HG03565 (cell line): Measurements from ENCODE around the gene CACNA2D1.

Source experiments
- ATAC-seq: cut with Tn5 transposase; IDR thresholded peaks from one replicate; pipeline ENCODE4 v1.9.1; 2021; ENCODE audit warnings: mild to moderate bottlenecking, moderate library complexity; ENCODE audit not compliant: unreplicated experiment

CACNA2D1 gene

DNA sequence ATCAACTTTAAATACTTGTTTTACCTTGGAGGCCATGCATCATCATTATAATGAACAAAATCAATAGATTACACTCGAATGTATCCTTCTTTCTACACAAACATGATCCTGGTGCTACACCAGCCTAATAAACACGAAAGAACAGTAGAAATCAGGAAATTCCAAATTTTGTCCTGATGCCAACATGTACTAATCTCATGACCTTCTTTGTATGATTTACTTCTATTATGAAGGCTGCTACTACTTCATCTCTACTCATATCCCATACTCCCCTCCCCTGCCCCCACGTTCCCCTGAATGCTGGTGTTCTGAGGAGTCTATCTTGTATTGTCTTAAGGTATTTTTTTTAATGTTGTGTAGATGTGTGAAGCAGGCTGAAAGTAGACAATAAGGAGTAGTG, 315.0 kb downstream of the CACNA2D1 start:
- no peak for ATAC-seq

GRCh38 chr7:82126576-82126975, 317.0 kb downstream of the CACNA2D1 start:
- ATAC-seq, result no peak

DNA sequence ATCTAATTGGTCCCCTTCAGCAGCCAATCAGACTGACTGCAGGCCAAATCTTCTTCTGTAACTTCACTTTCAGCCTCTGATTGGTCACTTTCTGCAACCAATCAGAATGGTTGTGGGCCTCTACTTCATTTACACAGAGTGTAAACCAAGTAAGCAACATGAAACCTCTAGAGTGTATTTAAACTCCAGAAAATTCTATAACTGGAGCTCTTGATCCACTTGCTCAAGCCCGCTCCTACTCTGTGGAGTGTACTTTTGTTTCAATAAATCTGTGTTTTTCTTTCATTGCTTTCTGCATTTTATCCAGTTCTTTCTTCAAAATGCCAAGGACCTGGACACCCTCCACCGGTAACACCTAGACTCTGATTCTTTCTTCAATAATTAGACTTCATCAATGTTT, 319.1 kb downstream of the CACNA2D1 start:
- ATAC-seq, result no peak

DNA sequence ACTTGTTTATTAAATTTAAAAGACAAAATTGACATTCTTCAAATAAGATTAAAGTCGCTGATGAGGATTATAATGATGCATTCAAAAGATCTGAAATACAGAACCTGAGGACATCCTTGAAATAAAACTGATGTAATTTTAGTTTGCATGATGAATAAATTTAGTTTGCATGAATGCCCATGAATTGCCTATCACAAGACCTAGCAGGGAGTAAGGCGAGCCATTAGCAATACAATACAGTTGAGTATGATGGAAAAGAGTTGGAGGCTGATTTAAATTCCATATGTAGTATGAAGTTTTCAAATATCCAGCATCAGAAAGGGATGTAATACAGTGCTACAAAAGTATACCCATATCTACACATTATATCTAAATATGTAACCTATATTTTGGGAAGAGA, 321.3 kb downstream of the CACNA2D1 start:
- no peak for ATAC-seq

DNA sequence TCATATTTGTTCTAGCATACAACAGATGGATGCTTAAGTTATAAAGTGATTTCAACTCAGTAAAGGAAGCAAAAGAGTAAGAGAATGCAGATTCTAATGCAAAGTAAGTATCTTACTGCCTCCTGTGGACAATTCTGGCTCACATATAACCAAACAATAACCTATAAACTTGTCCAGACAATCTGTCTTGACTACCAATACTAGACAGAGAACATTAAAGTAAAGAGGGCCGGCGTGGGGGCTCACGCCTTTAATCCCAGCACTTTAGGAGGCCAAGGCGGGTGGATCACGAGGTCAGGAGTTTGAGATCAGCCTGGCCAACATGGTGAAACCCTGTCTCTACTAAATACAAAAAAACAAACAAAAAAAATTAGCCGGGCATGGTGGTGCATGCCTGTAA, 329.3 kb downstream of the CACNA2D1 start:
- ATAC-seq, result no peak

GRCh38 chr7:82110146-82110840, 333.3 kb downstream of the CACNA2D1 start:
- ATAC-seq, result no peak

DNA sequence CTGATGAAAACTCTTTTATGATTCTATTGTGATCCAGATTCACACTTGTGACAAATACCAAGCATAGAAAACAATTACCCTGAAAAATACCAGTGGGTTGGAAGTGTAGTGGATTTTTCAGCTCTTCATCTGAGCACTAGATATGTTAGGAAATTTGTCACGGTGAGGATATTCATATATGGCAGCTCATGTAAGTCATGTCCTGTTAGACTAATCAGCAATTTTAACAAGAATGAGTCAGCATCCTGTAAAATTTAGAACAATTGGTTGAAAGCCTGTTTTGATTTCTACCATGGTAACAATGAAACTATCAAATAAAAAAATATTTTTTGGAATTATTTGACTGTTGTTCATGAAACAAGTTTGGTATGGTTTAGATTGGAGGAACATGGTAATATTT, 334.3 kb downstream of the CACNA2D1 start:
- ATAC-seq, result no peak

DNA sequence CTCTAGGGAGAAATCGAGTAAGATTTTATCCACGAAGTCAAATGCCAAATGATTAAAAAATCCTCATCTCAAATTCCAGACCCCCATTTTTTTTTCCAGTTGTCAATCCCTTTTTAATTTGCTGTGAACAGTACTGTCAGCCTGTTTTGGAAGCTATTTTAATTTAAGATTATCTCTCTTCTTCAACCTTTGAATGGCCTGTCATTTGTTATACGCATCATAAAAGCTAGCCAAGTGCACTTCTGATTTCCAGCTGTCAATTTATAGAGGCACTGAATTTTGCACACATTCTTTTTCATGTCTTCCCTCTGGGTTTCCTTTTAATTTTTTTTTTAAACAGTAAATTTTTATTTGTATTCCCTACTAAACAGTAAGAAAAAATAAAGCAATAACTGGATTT, 337.4 kb downstream of the CACNA2D1 start:
- no peak for ATAC-seq

GRCh38 chr7:82105463-82105862, 338.1 kb downstream of the CACNA2D1 start:
- no peak for ATAC-seq

GRCh38 chr7:82098414-82098813, 345.2 kb downstream of the CACNA2D1 start:
- no peak for ATAC-seq

DNA sequence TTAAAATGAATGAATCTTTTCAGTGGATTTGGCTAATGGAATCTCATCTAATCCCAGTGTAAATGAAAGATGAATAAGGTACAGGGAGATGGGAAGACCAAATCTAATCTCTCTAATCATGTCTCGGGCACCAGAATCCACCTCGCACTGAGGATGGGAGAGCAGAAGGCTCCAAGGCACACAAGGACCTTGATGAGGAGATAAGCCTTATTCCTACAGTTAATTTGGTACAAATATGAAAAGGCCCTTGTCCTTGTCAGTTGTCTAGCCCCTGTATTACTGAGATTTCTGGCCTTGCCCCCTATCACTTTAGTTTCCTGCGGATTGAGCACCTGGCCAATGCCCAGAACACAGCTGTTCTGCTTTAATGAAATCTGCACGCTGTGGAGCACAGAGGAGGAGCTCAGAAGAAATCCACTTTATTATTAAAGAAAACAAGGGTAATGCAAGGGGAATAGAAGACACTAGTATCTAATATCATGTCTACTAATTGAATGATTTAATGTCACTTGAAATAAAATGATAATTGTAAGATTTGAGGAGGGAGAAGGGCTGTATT, 352.4 kb downstream of the CACNA2D1 start:
- ATAC-seq, result no peak

GRCh38 chr7:82087099-82087498, 356.5 kb downstream of the CACNA2D1 start:
- ATAC-seq, result no peak

- no peak for ATAC-seq
These were observed 358.5 kb downstream of the CACNA2D1 start for GRCh38 chr7:82085116-82085515.

DNA sequence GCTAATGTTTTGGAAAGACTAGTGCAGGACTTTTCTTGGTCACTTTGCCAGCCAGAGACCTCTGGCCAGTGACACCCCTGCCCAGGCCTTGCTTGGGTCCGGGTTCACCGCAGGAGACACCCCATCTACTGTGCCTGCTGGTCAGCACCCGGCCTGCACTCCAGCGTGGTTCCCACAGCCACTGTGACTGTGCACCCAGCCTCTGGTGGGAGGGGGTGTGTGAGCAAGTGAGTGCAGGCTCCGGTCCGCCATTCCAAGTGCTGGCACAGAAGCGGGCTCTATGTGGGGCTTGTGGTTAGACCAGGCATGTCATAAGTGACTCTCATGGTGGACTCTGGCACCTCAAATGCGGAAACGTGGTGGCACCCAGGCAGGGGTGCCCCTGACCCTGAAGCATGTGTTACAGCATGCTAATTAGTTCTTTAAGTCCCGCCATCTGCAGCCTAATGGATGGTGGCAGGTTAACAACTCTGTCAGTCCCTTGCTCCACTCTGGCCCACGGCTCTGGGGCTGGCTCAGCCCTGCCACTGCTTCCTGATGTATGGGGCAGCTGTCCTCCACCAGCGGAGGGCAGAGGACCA, 361.8 kb downstream of the CACNA2D1 start:
- no peak for ATAC-seq

- ATAC-seq, result peak; percentile 64
These were observed 363.2 kb downstream of the CACNA2D1 start for GRCh38 chr7:82080254-82080927.

DNA sequence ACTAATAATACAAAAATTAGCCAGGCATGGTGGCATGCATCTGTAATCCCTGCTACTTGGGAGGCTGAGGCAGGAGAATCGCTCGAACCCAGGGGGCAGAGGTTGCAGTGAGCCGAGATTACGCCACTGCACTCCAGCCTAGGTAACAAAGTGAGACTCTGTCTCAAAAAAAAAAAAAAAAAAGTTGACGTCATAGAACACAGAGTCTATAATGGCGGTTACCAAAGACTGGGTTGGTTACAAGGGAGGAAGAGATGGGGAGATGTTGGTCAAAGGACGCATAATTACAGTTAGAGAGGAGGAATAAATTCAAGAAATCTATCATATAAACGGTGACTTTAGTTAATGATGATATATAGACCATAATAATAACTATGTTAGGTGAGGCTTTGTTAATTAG, 364.1 kb downstream of the CACNA2D1 start:
- no peak for ATAC-seq

- no peak for ATAC-seq
These were observed 364.8 kb downstream of the CACNA2D1 start for GRCh38 chr7:82078807-82079206.

DNA sequence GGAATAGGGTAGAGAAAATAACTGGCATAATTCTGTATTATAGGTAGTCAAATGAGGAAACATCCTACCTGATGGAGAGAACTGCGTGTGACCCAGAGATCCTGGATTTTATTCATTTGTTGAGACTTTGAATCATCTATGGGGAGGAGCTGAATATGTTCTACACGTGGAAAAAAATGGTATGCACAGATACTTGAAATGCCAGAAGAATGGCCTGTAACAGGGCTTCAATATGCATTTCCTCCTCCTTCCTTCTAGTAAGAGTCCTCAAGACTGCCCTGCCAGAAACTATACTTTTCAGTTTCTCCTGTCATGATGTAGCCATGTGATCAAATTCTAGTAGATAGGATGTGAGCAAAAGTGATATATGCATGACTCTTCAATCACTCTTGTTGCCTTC, 372.1 kb downstream of the CACNA2D1 start:
- ATAC-seq, result no peak

DNA sequence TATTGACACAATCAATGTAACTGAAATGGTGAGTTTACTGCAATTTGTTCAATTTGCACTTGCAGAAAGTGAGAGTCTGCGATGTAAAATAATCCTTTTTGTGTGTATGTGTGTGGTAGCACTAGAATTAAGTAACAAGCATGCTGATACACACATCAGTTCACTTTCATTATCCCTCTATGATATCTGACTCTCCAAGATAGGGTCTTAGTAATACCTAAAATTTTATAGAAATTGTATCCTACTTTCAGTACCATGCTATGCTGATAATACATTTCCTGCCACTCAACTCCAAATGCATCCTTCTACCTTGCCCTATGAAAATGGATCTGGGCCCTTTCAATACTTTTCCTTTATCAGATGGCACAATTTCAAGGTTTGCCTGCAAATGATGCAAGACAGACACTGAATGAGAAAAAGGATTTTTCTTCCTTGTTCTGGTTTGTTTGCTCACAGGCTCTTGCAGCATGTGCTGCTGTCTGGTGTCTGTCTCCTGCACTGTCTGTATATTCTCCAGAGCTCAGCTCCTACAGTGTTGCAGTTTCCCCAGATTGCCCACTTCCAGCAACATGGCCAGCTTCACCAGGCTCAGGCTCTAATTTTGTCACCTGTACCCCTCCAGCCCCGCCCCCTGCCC, 375.8 kb downstream of the CACNA2D1 start:
- ATAC-seq, result no peak

GRCh38 chr7:82057476-82057875, 386.1 kb downstream of the CACNA2D1 start:
- ATAC-seq, result no peak

- no peak for ATAC-seq
These were observed 387.3 kb downstream of the CACNA2D1 start for GRCh38 chr7:82056282-82056681.

GRCh38 chr7:82054544-82054943, 389.0 kb downstream of the CACNA2D1 start:
- ATAC-seq, result no peak
